GM12801 (cell line): ENCODE measurements around the gene SMC1B.

Experiments used
- CTCF ChIP-seq: IDR thresholded peaks from one replicate; pipeline ENCODE4 v1.5.1; 2011; ENCODE audit warnings: control low read depth; ENCODE audit not compliant: insufficient read length; ENCODE audit errors: extremely low read depth

Gene SMC1B

GRCh38 chr22:45420539-45420938, 7.1 kb upstream of the SMC1B start:
- no peak for TF ChIP-seq CTCF

GRCh38 chr22:45420011-45420410, 6.6 kb upstream of the SMC1B start:
- TF ChIP-seq CTCF, result no peak

GRCh38 chr22:45418770-45419138, 5.4 kb upstream of the SMC1B start:
- no peak for TF ChIP-seq CTCF

GRCh38 chr22:45418056-45418769, 4.8 kb upstream of the SMC1B start:
- no peak for TF ChIP-seq CTCF

- TF ChIP-seq CTCF, result no peak
Measured at GRCh38 chr22:45413013-45413367, 409 bp downstream of the SMC1B start.

- no peak for TF ChIP-seq CTCF
Measured at GRCh38 chr22:45407793-45408192, 5.6 kb downstream of the SMC1B start.

- no peak for TF ChIP-seq CTCF
Measured at GRCh38 chr22:45402466-45402985, 10.9 kb downstream of the SMC1B start.
